ENCODE results near the gene SLC15A1. TPM values are rescaled to one million over a fixed set of nuclear protein-coding genes. Genes with fewer than 3 reads are reported as not detected.

The SLC15A1 gene
- total RNA-seq, 1 experiment from 2014 or later: 1.9 TPM

DNA sequence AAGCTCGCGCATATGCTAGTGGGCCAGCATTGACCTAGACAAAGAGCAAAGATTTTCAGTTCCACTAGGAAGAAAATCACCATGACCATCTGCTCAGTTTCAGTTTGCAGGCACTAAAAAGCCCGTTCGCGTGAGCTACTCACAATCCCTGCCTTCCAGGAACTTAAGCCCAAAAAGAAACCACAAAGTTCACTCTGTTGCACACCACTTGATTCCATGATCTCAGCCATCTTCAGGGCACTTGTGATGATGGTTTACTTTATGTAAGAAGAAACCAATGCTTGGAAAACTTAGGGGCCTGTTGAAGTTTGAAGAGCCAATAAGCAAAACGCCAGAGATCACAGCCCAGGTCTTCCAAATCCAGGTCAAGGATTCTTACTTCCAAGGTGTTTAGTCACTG is 45.0 kb upstream of the SLC15A1 start:
- no peak overlapping the region for H3K27ac ChIP-seq (ENCODE audit: insufficient read length, low read depth, low read length)
- no peaks in the 10 kb centered on the region for H3K79me2 ChIP-seq (ENCODE audit: insufficient read depth, low read length)
- no peaks in the 10 kb centered on the region for H3K27me3 Mint-ChIP-seq (ENCODE audit: low read depth)
- no peak overlapping the region for H2BK12ac ChIP-seq (ENCODE audit: insufficient read length, low read depth, low read length)
- WGBS (ENCODE audit: extremely low coverage, insufficient read length, low lambda C conversion rate): no CpG with 5 or more reads among the region's 6 CpGs
- H3K4ac ChIP-seq (ENCODE audit: low read depth, low read length): no peak overlapping the region
- H3K4me1 Mint-ChIP-seq: no peaks in the 10 kb centered on the region
- no peak overlapping the region for H2BK20ac ChIP-seq (ENCODE audit: low read depth, low read length, poor library complexity, severe bottlenecking)
- no peak overlapping the region for H3K18ac ChIP-seq (ENCODE audit: insufficient read length, low read depth, low read length)
- H3K27me3 ChIP-seq (ENCODE audit: insufficient read depth, low read length): no peaks in the 10 kb centered on the region
- H3K79me1 ChIP-seq (ENCODE audit: insufficient read depth, low read depth, low read length, poor library complexity, severe bottlenecking): no peaks in the 10 kb centered on the region
- H3K4me3 Mint-ChIP-seq: no peak overlapping the region
- H2BK120ac ChIP-seq (ENCODE audit: low read depth, low read length, poor library complexity, severe bottlenecking): no peak overlapping the region
- no peaks in the 10 kb centered on the region for H3K9me3 Mint-ChIP-seq
- peaks cover 3% of the 10 kb centered on the region for H4K20me1 ChIP-seq (ENCODE audit: control insufficient read depth, insufficient read depth, insufficient read length)
- H3K23me2 ChIP-seq (ENCODE audit: insufficient read length, low read depth, low read length, poor library complexity, severe bottlenecking): no peaks in the 10 kb centered on the region
- no peak overlapping the region for H2AFZ ChIP-seq (ENCODE audit: low read length)
- H3K27ac Mint-ChIP-seq: no peak overlapping the region
- no peak overlapping the region for H3K14ac ChIP-seq (ENCODE audit: insufficient read depth, low read length)
- no peak overlapping the region for H3K23ac ChIP-seq (ENCODE audit: insufficient read length, low read depth, low read length)
- no peak overlapping the region for H2BK5ac ChIP-seq (ENCODE audit: insufficient read length, low read length)
- no peak overlapping the region for H4K8ac ChIP-seq (replicated peaks; ENCODE audit: insufficient read length, low read depth, low read length)
- H3K4me2 ChIP-seq (ENCODE audit: insufficient read depth, insufficient read length, low read length): no peak overlapping the region
- H4K5ac ChIP-seq (ENCODE audit: insufficient read length, low read depth, low read length): no peak overlapping the region
- no peaks in the 10 kb centered on the region for H3K4me1 ChIP-seq (ENCODE audit: insufficient read depth, low read length)
- H2BK15ac ChIP-seq (ENCODE audit: low read depth, low read length): no peak overlapping the region
- no peak overlapping the region for H3K56ac ChIP-seq (ENCODE audit: insufficient read length, low read depth, low read length)
- H3K9ac ChIP-seq (ENCODE audit: extremely low read depth, insufficient read length, low read length): no peak overlapping the region
- no peak overlapping the region for H2AK5ac ChIP-seq (ENCODE audit: insufficient read length, low read length)
- no peaks in the 10 kb centered on the region for H3K9me3 ChIP-seq (ENCODE audit: control insufficient read depth, low read depth, low read length)
- peaks cover 0 to 5% (median 5%) of the 10 kb centered on the region in 3 experiments; a peak in 4 of 7 replicates for H3K36me3 Mint-ChIP-seq (ENCODE audit: insufficient read depth in 1 of 3, low read depth in 3 of 3)
- no peak for TF ChIP-seq CTCF (conservative IDR thresholded peaks at IDR 0.05)
- no peak overlapping the region for H4K91ac ChIP-seq (ENCODE audit: insufficient read length, low read depth, low read length)
- H3T11ph ChIP-seq (ENCODE audit: low read length): no peak overlapping the region
- DNase-seq: no peak

All from H9 (cell line).